ENCODE data around the gene RGS12.

The RGS12 gene

GRCh38 chr4:3255611-3256186 is 37.1 kb upstream of the RGS12 start:
- no peak overlapping the region for H3K27ac ChIP-seq (replicated peaks)
- no peak for DNase-seq (ENCODE audit: low read depth in 1 of 2, low spot score in 1 of 2)
- H3K27me3 ChIP-seq (ENCODE audit: insufficient read depth, poor library complexity, severe bottlenecking), result no peaks in the 10 kb centered on the region
- TF ChIP-seq CTCF (IDR thresholded peaks at IDR 0.05; ENCODE audit: insufficient read depth, low read length) (no peak), SPI1 (IDR thresholded peaks at IDR 0.05; ENCODE audit: borderline replicate concordance, low read depth) (no peak), POLR2AphosphoS5 (IDR thresholded peaks at IDR 0.05; ENCODE audit: low read depth) (no peak), GABPA (IDR thresholded peaks at IDR 0.05; ENCODE audit: low read depth) (no peak), REST (IDR thresholded peaks at IDR 0.05; ENCODE audit: insufficient replicate concordance, low read depth) (no peak)
- H3K4me3 ChIP-seq (replicated peaks; ENCODE audit: insufficient read depth, low read length), result no peak overlapping the region

DNA sequence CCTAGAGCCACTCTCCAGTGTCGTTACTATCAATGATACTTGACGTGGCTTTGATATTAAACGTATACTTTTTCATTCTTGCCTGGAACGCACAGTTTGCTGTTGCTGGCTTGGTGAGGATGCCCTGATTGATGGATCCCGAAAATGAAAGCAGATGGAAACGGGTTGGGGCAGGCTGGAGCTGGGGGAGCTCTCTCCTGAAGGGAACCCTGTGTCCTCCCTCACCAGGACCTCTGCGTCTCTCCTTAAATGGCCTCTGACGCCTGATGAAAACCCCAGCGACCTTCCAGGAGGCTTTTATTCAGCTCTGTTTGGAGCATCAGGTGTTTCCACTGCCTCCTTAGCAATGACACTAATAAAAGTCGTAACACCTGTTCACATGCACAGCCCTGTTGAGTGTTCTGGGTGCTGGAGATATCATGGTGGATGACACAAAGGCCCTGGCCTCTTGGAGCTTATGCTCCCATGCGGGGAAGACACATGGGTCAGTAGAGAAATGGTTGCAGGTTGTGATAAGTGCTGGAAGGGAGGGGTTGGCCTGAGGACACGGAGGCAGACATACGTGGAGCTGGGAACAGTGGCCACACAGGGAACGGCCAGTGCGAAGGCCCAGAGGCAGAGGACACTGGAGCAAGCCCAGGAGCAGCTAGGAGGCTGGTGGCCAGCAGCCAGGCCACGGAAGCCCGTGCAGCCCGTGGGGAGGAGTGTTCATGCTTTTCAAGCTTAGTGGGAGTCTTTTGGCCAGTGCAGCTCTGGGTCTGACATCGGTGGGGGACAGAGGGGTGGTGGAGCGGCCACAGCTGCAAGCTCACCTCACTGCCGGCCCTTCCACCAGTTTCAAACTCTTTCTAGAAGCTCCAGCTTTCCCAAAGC is 36.4 kb upstream of the RGS12 start:
- no peak overlapping the region for H3K4me3 ChIP-seq (replicated peaks; ENCODE audit: insufficient read depth, low read length)
- no peak overlapping the region for H3K27ac ChIP-seq (replicated peaks)
- no peaks in the 10 kb centered on the region for H3K27me3 ChIP-seq (ENCODE audit: insufficient read depth, poor library complexity, severe bottlenecking)
- DNase-seq (ENCODE audit: low read depth in 1 of 2, low spot score in 1 of 2), result no peak
- TF ChIP-seq GABPA (IDR thresholded peaks at IDR 0.05; ENCODE audit: low read depth) (no peak), SPI1 (IDR thresholded peaks at IDR 0.05; ENCODE audit: borderline replicate concordance, low read depth) (no peak), POLR2AphosphoS5 (IDR thresholded peaks at IDR 0.05; ENCODE audit: low read depth) (no peak), CTCF (IDR thresholded peaks at IDR 0.05; ENCODE audit: insufficient read depth, low read length) (no peak), REST (IDR thresholded peaks at IDR 0.05; ENCODE audit: insufficient replicate concordance, low read depth) (no peak)

GRCh38 chr4:3257103-3257555 is 35.7 kb upstream of the RGS12 start:
- H3K27ac ChIP-seq (replicated peaks), result no peak overlapping the region
- DNase-seq (ENCODE audit: low read depth in 1 of 2, low spot score in 1 of 2), result no peak
- no peaks in the 10 kb centered on the region for H3K27me3 ChIP-seq (ENCODE audit: insufficient read depth, poor library complexity, severe bottlenecking)
- TF ChIP-seq POLR2AphosphoS5 (IDR thresholded peaks at IDR 0.05; ENCODE audit: low read depth) (no peak), REST (IDR thresholded peaks at IDR 0.05; ENCODE audit: insufficient replicate concordance, low read depth) (no peak), GABPA (IDR thresholded peaks at IDR 0.05; ENCODE audit: low read depth) (no peak), CTCF (IDR thresholded peaks at IDR 0.05; ENCODE audit: insufficient read depth, low read length) (no peak), SPI1 (IDR thresholded peaks at IDR 0.05; ENCODE audit: borderline replicate concordance, low read depth) (no peak)
- no peak overlapping the region for H3K4me3 ChIP-seq (replicated peaks; ENCODE audit: insufficient read depth, low read length)
